MCF 10A (cell line): Measurements from ENCODE around the gene TRABD. TPM values are rescaled to one million over a fixed set of nuclear protein-coding genes. Genes with fewer than 3 reads are reported as not detected.

Source experiments
- BruUV-seq: library from RNA; stranded (reverse); fragments of 400-500 nt; replicated peaks from 2 replicates; lab custom pipeline; 2021; lab: Mats Ljungman, UMichigan
- CTCF ChIA-PET: fragments of 300-600 bp; sonication (Branson Sonifier 250); formaldehyde crosslinking; extraction: SDS; loops from one replicate; lab custom pipeline; 2021; ENCODE audit warnings: antibody characterized with exemption, inconsistent platforms; lab: Yijun Ruan, JAX
- POLR2A ChIA-PET: fragments of 300-600, 350-650 bp; sonication (Branson Sonifier 250); formaldehyde crosslinking; extraction: SDS; loops from one replicate; lab custom pipeline; 2020; ENCODE audit warnings: antibody characterized with exemption, inconsistent platforms; lab: Yijun Ruan, JAX
- DNase-seq: peaks from one replicate; pipeline ENCODE4 v3.0.0-alpha.2; 2018; ENCODE audit not compliant: unreplicated experiment
- H3K27ac Mint-ChIP-seq: one replicate; pipeline ENCODE4 v1.8.0; 2022; ENCODE audit warnings: mild to moderate bottlenecking, low read depth, mixed read lengths; ENCODE audit not compliant: unreplicated experiment
- H3K27me3 Mint-ChIP-seq: one replicate; pipeline ENCODE4 v1.8.0; 2022; ENCODE audit warnings: mixed read lengths; ENCODE audit not compliant: insufficient read depth, unreplicated experiment
- H3K36me3 Mint-ChIP-seq: one replicate; pipeline ENCODE4 v1.8.0; 2022; ENCODE audit warnings: mild to moderate bottlenecking, moderate library complexity, mixed read lengths; ENCODE audit not compliant: insufficient read depth, unreplicated experiment
- H3K4me1 Mint-ChIP-seq: one replicate; pipeline ENCODE4 v1.8.0; 2022; ENCODE audit warnings: mixed read lengths; ENCODE audit not compliant: insufficient read depth, unreplicated experiment
- H3K4me3 Mint-ChIP-seq: one replicate; pipeline ENCODE4 v1.8.0; 2022; ENCODE audit warnings: mild to moderate bottlenecking, moderate library complexity, mixed read lengths; ENCODE audit not compliant: unreplicated experiment
- H3K9me3 Mint-ChIP-seq: one replicate; pipeline ENCODE4 v1.8.0; 2022; ENCODE audit warnings: mixed read lengths; ENCODE audit not compliant: unreplicated experiment
- intact Hi-C: fragments of 100-400 bp; cut with micrococcal nuclease; formaldehyde crosslinking; loops from 2 replicates; pipeline ENCODE4 v1.14.1; 2022
- total RNA-seq: library from RNA; stranded (reverse); gene quantifications from 2 replicates; pipeline ENCODE4 v1.2.3, GENCODE V29; 2022
- TF ChIP-seq, protein P1 (sequence below): fragments of 200-600 bp; IDR thresholded peaks from one replicate; pipeline ENCODE4 v1.8.0; 2022; ENCODE audit warnings: antibody characterized with exemption, mild to moderate bottlenecking; ENCODE audit not compliant: unreplicated experiment

The TRABD gene
- total RNA-seq, 1 experiment from 2014 or later, result 63.8 TPM

DNA sequence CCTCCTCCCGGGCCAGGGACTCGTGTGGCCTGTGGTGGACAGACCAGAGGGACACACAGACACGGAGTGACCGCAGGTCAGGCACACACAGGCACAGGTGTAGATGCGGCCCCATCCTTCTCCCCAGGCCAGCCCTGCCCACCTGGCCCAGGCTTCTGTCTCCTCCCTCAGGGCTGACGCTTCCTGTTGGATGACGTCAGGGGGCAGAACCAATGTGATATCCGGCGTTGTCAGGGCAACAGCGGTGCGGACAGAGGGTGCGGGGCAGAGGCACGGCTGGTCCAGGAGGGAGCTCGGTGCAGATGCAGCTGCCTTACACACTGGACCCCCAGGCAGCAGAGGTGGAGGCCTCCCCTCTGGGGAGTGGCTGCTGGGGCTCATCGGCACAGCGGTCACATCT, 62.0 kb downstream of the TRABD start:
- TF ChIP-seq, protein P1, sequence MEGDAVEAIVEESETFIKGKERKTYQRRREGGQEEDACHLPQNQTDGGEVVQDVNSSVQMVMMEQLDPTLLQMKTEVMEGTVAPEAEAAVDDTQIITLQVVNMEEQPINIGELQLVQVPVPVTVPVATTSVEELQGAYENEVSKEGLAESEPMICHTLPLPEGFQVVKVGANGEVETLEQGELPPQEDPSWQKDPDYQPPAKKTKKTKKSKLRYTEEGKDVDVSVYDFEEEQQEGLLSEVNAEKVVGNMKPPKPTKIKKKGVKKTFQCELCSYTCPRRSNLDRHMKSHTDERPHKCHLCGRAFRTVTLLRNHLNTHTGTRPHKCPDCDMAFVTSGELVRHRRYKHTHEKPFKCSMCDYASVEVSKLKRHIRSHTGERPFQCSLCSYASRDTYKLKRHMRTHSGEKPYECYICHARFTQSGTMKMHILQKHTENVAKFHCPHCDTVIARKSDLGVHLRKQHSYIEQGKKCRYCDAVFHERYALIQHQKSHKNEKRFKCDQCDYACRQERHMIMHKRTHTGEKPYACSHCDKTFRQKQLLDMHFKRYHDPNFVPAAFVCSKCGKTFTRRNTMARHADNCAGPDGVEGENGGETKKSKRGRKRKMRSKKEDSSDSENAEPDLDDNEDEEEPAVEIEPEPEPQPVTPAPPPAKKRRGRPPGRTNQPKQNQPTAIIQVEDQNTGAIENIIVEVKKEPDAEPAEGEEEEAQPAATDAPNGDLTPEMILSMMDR, result no peak
- Mint-ChIP-seq H3K36me3 (peaks cover 20% of the 10 kb centered on the region), H3K27ac (peak overlapping the region; percentile 27), H3K9me3 (no peaks in the 10 kb centered on the region), H3K4me3 (no peak overlapping the region), H3K4me1 (peaks cover 6% of the 10 kb centered on the region), H3K27me3 (no peaks in the 10 kb centered on the region)
- CTCF ChIA-PET, result no interaction called here
- intact Hi-C loops, result no loop called here
- BruUV-seq, result no TSS peak
- POLR2A ChIA-PET, result no interaction called here
- peak; percentile 64 for DNase-seq

DNA sequence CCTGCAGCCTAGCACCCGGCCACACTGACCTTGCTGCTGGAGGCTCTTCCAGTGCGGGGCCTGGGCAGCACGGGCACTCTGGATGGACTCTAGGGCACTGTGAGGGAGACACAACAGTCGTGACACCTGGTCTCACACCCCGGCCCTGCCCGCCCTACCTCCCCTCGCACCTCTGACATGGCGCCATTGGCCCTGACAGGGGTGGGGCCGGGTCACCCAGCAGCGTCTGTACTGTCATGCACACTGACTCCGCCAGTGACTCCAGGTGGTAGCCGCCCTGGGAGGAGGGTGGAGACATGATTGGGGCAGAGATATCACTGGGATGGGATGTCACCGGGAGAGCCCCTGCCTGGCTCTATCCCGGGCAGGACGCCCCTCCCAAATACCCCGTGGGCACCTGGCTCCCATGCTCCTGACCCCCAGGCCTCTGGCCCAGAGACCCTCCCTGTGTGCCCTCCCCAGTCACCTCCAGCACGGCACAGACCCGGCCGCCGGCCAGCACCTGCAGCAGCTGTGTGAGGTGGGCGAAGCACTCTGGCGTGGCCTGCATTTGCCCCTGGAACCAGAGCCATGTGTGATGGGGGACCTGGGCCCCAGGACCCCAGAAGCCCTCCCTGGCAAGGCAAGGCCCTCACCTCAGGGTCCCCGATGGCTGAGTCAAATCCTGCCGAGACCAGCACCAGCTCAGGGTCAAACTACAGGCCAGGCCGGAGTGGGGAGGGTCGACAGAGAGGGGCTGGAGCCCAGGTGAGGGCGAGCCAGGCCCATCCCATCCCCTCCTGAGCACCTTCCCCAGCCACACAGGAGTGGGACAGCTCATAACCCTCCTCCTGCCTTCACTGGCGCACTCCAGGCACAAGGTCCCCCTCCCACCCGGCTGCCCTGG, 62.7 kb downstream of the TRABD start:
- no peak overlapping the region for H3K4me3 Mint-ChIP-seq
- no peaks in the 10 kb centered on the region for H3K9me3 Mint-ChIP-seq
- H3K36me3 Mint-ChIP-seq, result peaks cover 20% of the 10 kb centered on the region
- TF ChIP-seq, protein P1, result no peak
- ChIA-PET POLR2A (no interaction called here), CTCF (no interaction called here)
- intact Hi-C loops, result no loop called here
- H3K27ac Mint-ChIP-seq, result no peak overlapping the region
- peaks cover 6% of the 10 kb centered on the region for H3K4me1 Mint-ChIP-seq
- DNase-seq, result no peak
- H3K27me3 Mint-ChIP-seq, result no peaks in the 10 kb centered on the region
- no TSS peak for BruUV-seq

Other genes with a start within 250 kb of the TRABD start
- gene PIM3, start 225.1 kb upstream of the TRABD start, total RNA-seq, result 56.3 and 73.5 TPM in 2 replicates
- gene IL17REL, start 173.1 kb upstream of the TRABD start, total RNA-seq, result not detected in 2 replicates
- not detected in 2 replicates for gene TTLL8, start 127.6 kb upstream of the TRABD start, total RNA-seq
- gene MLC1, start 100.5 kb upstream of the TRABD start, total RNA-seq, result not detected in 2 replicates
- not detected in 2 replicates for gene MOV10L1, start 95.9 kb upstream of the TRABD start, total RNA-seq
- gene PANX2, start 15.2 kb upstream of the TRABD start, total RNA-seq, result 0.77 and 2.7 TPM in 2 replicates
- gene SELENOO, start 15.1 kb downstream of the TRABD start, total RNA-seq, result 16.1 and 21.9 TPM in 2 replicates
- 27.6 and 27.9 TPM in 2 replicates for gene TUBGCP6, start 59.1 kb downstream of the TRABD start, total RNA-seq
- 27.5 and 29.2 TPM in 2 replicates for gene HDAC10, start 65.4 kb downstream of the TRABD start, total RNA-seq
- 24.9 and 25.0 TPM in 2 replicates for gene MAPK12, start 75.8 kb downstream of the TRABD start, total RNA-seq
- gene MAPK11, start 84.5 kb downstream of the TRABD start, total RNA-seq, result 10.4 and 11.9 TPM in 2 replicates
- gene PLXNB2, start 121.7 kb downstream of the TRABD start, total RNA-seq, result 199 and 200 TPM in 2 replicates
- gene DENND6B, start 141.1 kb downstream of the TRABD start, total RNA-seq, result 4.0 and 5.5 TPM in 2 replicates
- 28.4 and 30.1 TPM in 2 replicates for gene PPP6R2, start 157.4 kb downstream of the TRABD start, total RNA-seq